ENCODE results near the gene IMPA2. TPM values are rescaled to one million over a fixed set of nuclear protein-coding genes. Genes with fewer than 3 reads are reported as not detected.

The IMPA2 gene
- total RNA-seq, 3 donors from 2014 or later (not counting 1 experiment from before 2014, with no cell fraction given), result 2.7 to 6.6 (median 3.6) TPM

DNA sequence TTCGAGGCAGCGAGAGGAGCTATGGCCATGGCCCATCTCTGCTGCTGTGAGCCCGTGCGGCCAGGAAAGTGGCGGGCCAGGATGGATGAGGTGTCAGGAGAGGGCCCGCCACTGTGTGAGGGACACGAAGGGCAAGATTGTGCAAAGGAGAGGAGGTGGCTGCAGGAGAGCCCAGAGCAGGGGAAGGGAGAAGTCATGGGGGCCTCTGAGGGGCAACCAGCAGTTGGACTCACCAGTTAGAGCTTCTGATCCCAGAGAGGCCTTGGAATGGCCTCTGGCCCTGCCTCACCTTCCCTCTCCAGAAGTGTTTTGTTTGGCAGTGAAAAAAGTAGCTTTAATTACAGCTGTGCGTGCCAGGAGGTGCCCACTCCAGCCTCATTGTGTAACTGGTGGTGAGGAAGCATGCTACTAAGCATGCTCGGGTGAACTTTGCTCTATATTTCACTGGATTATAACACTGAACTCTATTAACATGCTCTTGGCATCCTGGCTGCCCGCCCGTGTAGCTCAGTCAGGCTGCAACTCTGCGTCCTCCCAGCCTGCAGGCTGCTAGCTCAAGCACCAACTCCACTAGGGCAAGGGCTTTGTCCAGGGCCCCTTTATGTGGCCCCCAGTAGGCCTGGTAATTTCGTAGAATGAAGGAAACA, 34.2 kb downstream of the IMPA2 start:
- H3K27ac Mint-ChIP-seq, result no peak overlapping the region
- 93% methylated on average over 13 of the region's 13 CpGs for WGBS (ENCODE audit: insufficient coverage)
- Histone ChIP-seq H3K36me3 (ENCODE audit: control insufficient read depth, insufficient read depth, low read length) (no peaks in the 10 kb centered on the region), H3K9me3 (ENCODE audit: control insufficient read depth, insufficient read depth, low read length) (no peaks in the 10 kb centered on the region), H3K4me3 (ENCODE audit: low read length) (no peak overlapping the region), H3K27me3 (ENCODE audit: control insufficient read depth, insufficient read depth, low read length) (no peaks in the 10 kb centered on the region), H3K4me1 (ENCODE audit: control insufficient read depth, insufficient read depth, low read length) (no peaks in the 10 kb centered on the region), H3K27ac (ENCODE audit: low read length) (no peak overlapping the region)
- no peaks in the 10 kb centered on the region for H3K36me3 Mint-ChIP-seq
- H3K4me3 Mint-ChIP-seq, result no peak overlapping the region
- TF ChIP-seq CTCF (IDR thresholded peaks at IDR 0.05), result no peak
- H3K4me1 Mint-ChIP-seq, result no peaks in the 10 kb centered on the region
- ATAC-seq (no peak), DNase-seq (no peak)
- H3K9me3 Mint-ChIP-seq, result no peaks in the 10 kb centered on the region
- intact Hi-C loops (cut with micrococcal nuclease), result no loop called here
- H3K27me3 Mint-ChIP-seq (ENCODE audit: low read depth in 2 of 2), result no peaks in the 10 kb centered on the region

- 92% methylated on average over 5 of the region's 5 CpGs for WGBS (ENCODE audit: insufficient coverage)
- Histone ChIP-seq H3K4me3 (ENCODE audit: low read length) (no peak overlapping the region), H3K4me1 (ENCODE audit: control insufficient read depth, insufficient read depth, low read length) (no peaks in the 10 kb centered on the region), H3K36me3 (ENCODE audit: control insufficient read depth, insufficient read depth, low read length) (no peaks in the 10 kb centered on the region), H3K27ac (ENCODE audit: low read length) (no peak overlapping the region), H3K27me3 (ENCODE audit: control insufficient read depth, insufficient read depth, low read length) (no peaks in the 10 kb centered on the region), H3K9me3 (ENCODE audit: control insufficient read depth, insufficient read depth, low read length) (no peaks in the 10 kb centered on the region)
- Mint-ChIP-seq H3K4me1 (no peaks in the 10 kb centered on the region), H3K27ac (no peak overlapping the region), H3K36me3 (no peaks in the 10 kb centered on the region), H3K27me3 (ENCODE audit: low read depth in 2 of 2) (no peaks in the 10 kb centered on the region), H3K9me3 (no peaks in the 10 kb centered on the region), H3K4me3 (no peak overlapping the region)
- intact Hi-C loops (cut with micrococcal nuclease), result no loop called here
- DNase-seq (no peak), ATAC-seq (no peak)
- TF ChIP-seq CTCF (IDR thresholded peaks at IDR 0.05), result no peak
Observed at GRCh38 chr18:12017081-12017480, 35.8 kb downstream of the IMPA2 start.

- no peaks in the 10 kb centered on the region for H3K36me3 Mint-ChIP-seq
- no peaks in the 10 kb centered on the region for H3K27me3 Mint-ChIP-seq (ENCODE audit: low read depth in 2 of 2)
- Histone ChIP-seq H3K4me3 (ENCODE audit: low read length) (no peak overlapping the region), H3K27me3 (ENCODE audit: control insufficient read depth, insufficient read depth, low read length) (no peaks in the 10 kb centered on the region), H3K9me3 (ENCODE audit: control insufficient read depth, insufficient read depth, low read length) (no peaks in the 10 kb centered on the region), H3K36me3 (ENCODE audit: control insufficient read depth, insufficient read depth, low read length) (no peaks in the 10 kb centered on the region), H3K4me1 (ENCODE audit: control insufficient read depth, insufficient read depth, low read length) (no peaks in the 10 kb centered on the region), H3K27ac (ENCODE audit: low read length) (no peak overlapping the region)
- no peak for DNase-seq
- H3K9me3 Mint-ChIP-seq, result no peaks in the 10 kb centered on the region
- H3K4me3 Mint-ChIP-seq, result no peak overlapping the region
- H3K27ac Mint-ChIP-seq, result no peak overlapping the region
- no peak for TF ChIP-seq CTCF (IDR thresholded peaks at IDR 0.05)
- intact Hi-C loops (cut with micrococcal nuclease), result no loop called here
- 100% methylated on average over 5 of the region's 7 CpGs for WGBS (ENCODE audit: insufficient coverage)
- no peaks in the 10 kb centered on the region for H3K4me1 Mint-ChIP-seq
- ATAC-seq, result no peak
Observed at GRCh38 chr18:12018861-12019260, 37.6 kb downstream of the IMPA2 start.

- Histone ChIP-seq H3K9me3 (ENCODE audit: control insufficient read depth, insufficient read depth, low read length) (no peaks in the 10 kb centered on the region), H3K4me1 (ENCODE audit: control insufficient read depth, insufficient read depth, low read length) (no peaks in the 10 kb centered on the region), H3K27me3 (ENCODE audit: control insufficient read depth, insufficient read depth, low read length) (no peaks in the 10 kb centered on the region), H3K4me3 (ENCODE audit: low read length) (no peak overlapping the region), H3K36me3 (ENCODE audit: control insufficient read depth, insufficient read depth, low read length) (no peaks in the 10 kb centered on the region), H3K27ac (ENCODE audit: low read length) (no peak overlapping the region)
- no peaks in the 10 kb centered on the region for H3K4me1 Mint-ChIP-seq
- H3K4me3 Mint-ChIP-seq, result no peak overlapping the region
- H3K27ac Mint-ChIP-seq, result no peak overlapping the region
- no peak for ATAC-seq
- WGBS (ENCODE audit: insufficient coverage), result 97% methylated on average over 2 of the region's 2 CpGs
- H3K9me3 Mint-ChIP-seq, result no peaks in the 10 kb centered on the region
- no peaks in the 10 kb centered on the region for H3K27me3 Mint-ChIP-seq (ENCODE audit: low read depth in 2 of 2)
- no peaks in the 10 kb centered on the region for H3K36me3 Mint-ChIP-seq
- intact Hi-C loops (cut with micrococcal nuclease), result no loop called here
- no peak for DNase-seq
- TF ChIP-seq CTCF (IDR thresholded peaks at IDR 0.05), result no peak
Observed at GRCh38 chr18:12021077-12021476, 39.8 kb downstream of the IMPA2 start.

Measured in natural killer cell (primary cell).